Measurements from ENCODE around the gene OR7C1. TPM values are rescaled to one million over a fixed set of nuclear protein-coding genes. Genes with fewer than 3 reads are reported as not detected.
"Not testable (repeated sequence)": the region's sequence is repeated elsewhere in the genome, so short reads cannot be mapped to it uniquely, and the experiment has no call there.

The OR7C1 gene
- 0.03 TPM for total RNA-seq
- long read RNA-seq, result 0 reads

- intact Hi-C loops (cut with DNase I), result no loop called here
- DNase-seq (ENCODE audit: low spot score), result no peak
Observed at GRCh38 chr19:14835011-14835410, at the start of gene OR7C1, which contains the start of gene OR7A5. TSS of gene OR7C1 (minus strand) at chr19:14835185. CDS start at chr19:14800136, 35,049 bp downstream. TSS of gene OR7A5 (minus strand) at chr19:14835185. CDS start at chr19:14828241, 6,944 bp downstream.

GRCh38 chr19:14871619-14872230 lies 36.7 kb upstream of the OR7C1 start:
- intact Hi-C loops (cut with DNase I), result no loop called here
- no peak for DNase-seq (ENCODE audit: low spot score)

- no peak for DNase-seq (ENCODE audit: low spot score)
- intact Hi-C loops (cut with DNase I), result no loop called here
Observed at GRCh38 chr19:14868497-14868896, 33.5 kb upstream of the OR7C1 start.

GRCh38 chr19:14848822-14849221 lies 13.8 kb upstream of the OR7C1 start, which contains the start of gene OR7A10:
TSS of gene OR7A10 (minus strand) at chr19:14848922. CDS start at chr19:14841877, 7,045 bp downstream.
- intact Hi-C loops (cut with DNase I), result no loop called here

GRCh38 chr19:14843578-14843977 lies 8.6 kb upstream of the OR7C1 start:
- no peak for DNase-seq (ENCODE audit: low spot score)
- intact Hi-C loops (cut with DNase I), result no loop called here

More at GRCh38 chr19:14848822-14849221, 13.8 kb upstream of the OR7C1 start, which contains the start of gene OR7A10:
- DNase-seq (ENCODE audit: low spot score), result no peak

GRCh38 chr19:14843169-14843568 lies 8.2 kb upstream of the OR7C1 start:
- intact Hi-C loops (cut with DNase I), result no loop called here
- DNase-seq (ENCODE audit: low spot score), result no peak

- intact Hi-C loops (cut with DNase I), result no loop called here
- DNase-seq (ENCODE audit: low spot score), result no peak
Observed at GRCh38 chr19:14840206-14840605, 5.2 kb upstream of the OR7C1 start.

GRCh38 chr19:14837391-14837790 lies 2.4 kb upstream of the OR7C1 start:
- intact Hi-C loops (cut with DNase I), result no loop called here
- DNase-seq (ENCODE audit: low spot score), result no peak

GRCh38 chr19:14830702-14831101 lies 4.3 kb downstream of the OR7C1 start:
- intact Hi-C loops (cut with DNase I), result no loop called here
- no peak for DNase-seq (ENCODE audit: low spot score)

- intact Hi-C loops (cut with DNase I), result no loop called here
- no peak for DNase-seq (ENCODE audit: low spot score)
Observed at GRCh38 chr19:14826006-14826405, 9.0 kb downstream of the OR7C1 start.

- intact Hi-C loops (cut with DNase I), result no loop called here
- DNase-seq (ENCODE audit: low spot score), result no peak
Observed at GRCh38 chr19:14821937-14822336, 13.0 kb downstream of the OR7C1 start.

GRCh38 chr19:14818588-14818987 lies 16.4 kb downstream of the OR7C1 start:
- intact Hi-C loops (cut with DNase I), result no loop called here
- DNase-seq (ENCODE audit: low spot score), result no peak

- intact Hi-C loops (cut with DNase I), result no loop called here
- DNase-seq (ENCODE audit: low spot score), result no peak
Observed at GRCh38 chr19:14817052-14817451, 17.9 kb downstream of the OR7C1 start.

- intact Hi-C loops (cut with DNase I), result no loop called here
Observed at GRCh38 chr19:14814982-14815652, 19.9 kb downstream of the OR7C1 start.

GRCh38 chr19:14809272-14810057 lies 25.5 kb downstream of the OR7C1 start:
- intact Hi-C loops (cut with DNase I), result no loop called here
- DNase-seq (ENCODE audit: low spot score), result no peak

More at GRCh38 chr19:14814982-14815652, 19.9 kb downstream of the OR7C1 start:
- DNase-seq (ENCODE audit: low spot score), result no peak

- intact Hi-C loops (cut with DNase I), result no loop called here
- DNase-seq (ENCODE audit: low spot score), result no peak
Observed at GRCh38 chr19:14804765-14805164, 30.2 kb downstream of the OR7C1 start.

- intact Hi-C loops (cut with DNase I), result no loop called here
- no peak for DNase-seq (ENCODE audit: low spot score)
Observed at GRCh38 chr19:14798760-14799159, 36.2 kb downstream of the OR7C1 start.

GRCh38 chr19:14796021-14796420 lies 39.0 kb downstream of the OR7C1 start:
- intact Hi-C loops (cut with DNase I), result no loop called here
- DNase-seq (ENCODE audit: low spot score), result no peak

GRCh38 chr19:14795078-14795721 lies 39.8 kb downstream of the OR7C1 start:
- intact Hi-C loops (cut with DNase I), result no loop called here
- DNase-seq (ENCODE audit: low spot score), result no peak

GRCh38 chr19:14792250-14792649 lies 42.7 kb downstream of the OR7C1 start:
- intact Hi-C loops (cut with DNase I); DNase-seq (ENCODE audit: low spot score): not testable (repeated sequence)

Measured in cardiac septum (tissue), 1 donor.